ENCODE measurements around the gene NFATC4.

Gene NFATC4

GRCh38 chr14:24390701-24391468 is 22.9 kb downstream of the NFATC4 start:
- no peak for DNase-seq

GRCh38 chr14:24392325-24393091 is 24.5 kb downstream of the NFATC4 start:
- no peak for DNase-seq

- no peak for DNase-seq
These were observed 26.3 kb downstream of the NFATC4 start for GRCh38 chr14:24394275-24394674.

- DNase-seq = no peak
These were observed 27.9 kb downstream of the NFATC4 start for GRCh38 chr14:24395609-24396582.

- no peak for DNase-seq
These were observed 29.8 kb downstream of the NFATC4 start for GRCh38 chr14:24397639-24398292.

- DNase-seq = no peak
These were observed 30.3 kb downstream of the NFATC4 start for GRCh38 chr14:24398293-24398652.

- DNase-seq = peak; percentile 11
These were observed 30.9 kb downstream of the NFATC4 start, which contains the start of gene NYNRIN for GRCh38 chr14:24398653-24399446. Gene NYNRIN, plus strand, starts transcription at chr14:24399003. Its CDS starts 244 bp downstream, at chr14:24399247.

- DNase-seq = no peak
These were observed 31.5 kb downstream of the NFATC4 start for GRCh38 chr14:24399447-24399822.

- DNase-seq = no peak
These were observed 32.2 kb downstream of the NFATC4 start for GRCh38 chr14:24399999-24400718.

- no peak for DNase-seq
These were observed 34.1 kb downstream of the NFATC4 start for GRCh38 chr14:24401810-24402702.

GRCh38 chr14:24403294-24403998 is 35.5 kb downstream of the NFATC4 start:
- no peak for DNase-seq

GRCh38 chr14:24404814-24405213 is 36.8 kb downstream of the NFATC4 start:
- DNase-seq = no peak

- DNase-seq = no peak
These were observed 38.4 kb downstream of the NFATC4 start for GRCh38 chr14:24406416-24406815.

GRCh38 chr14:24407608-24408325 is 39.8 kb downstream of the NFATC4 start:
- no peak for DNase-seq

- no peak for DNase-seq
These were observed 40.8 kb downstream of the NFATC4 start for GRCh38 chr14:24408764-24409163.

- DNase-seq = no peak
These were observed 41.2 kb downstream of the NFATC4 start for GRCh38 chr14:24409192-24409591.

- DNase-seq = no peak
These were observed 42.0 kb downstream of the NFATC4 start for GRCh38 chr14:24409956-24410355.

Measured in stimulated activated naive CD4-positive, alpha-beta T cell treated with Interleukin-2 at 50 U/mL for 16 hours (primary cell).